Glutamatergic neuron (in vitro differentiated cells): Measurements from ENCODE around the gene HAUS1. TPM values are rescaled to one million over a fixed set of nuclear protein-coding genes. Genes with fewer than 3 reads are reported as not detected.

ENCODE experiments used
- DNase-seq: peaks from one replicate; pipeline ENCODE4 v3.0.0; 2022
- H3K27ac Mint-ChIP-seq: one replicate; pipeline ENCODE4 v1.8.0; 2020; ENCODE audit warnings: mild to moderate bottlenecking, mixed read lengths, inconsistent platforms; ENCODE audit not compliant: unreplicated experiment
- H3K27me3 Mint-ChIP-seq: one replicate; pipeline ENCODE4 v1.8.0; 2020; ENCODE audit warnings: mild to moderate bottlenecking, moderate library complexity, mixed read lengths, inconsistent platforms; ENCODE audit not compliant: unreplicated experiment
- H3K36me3 Mint-ChIP-seq: one replicate; pipeline ENCODE4 v1.8.0; 2020; ENCODE audit warnings: mild to moderate bottlenecking, mixed read lengths, inconsistent platforms; ENCODE audit not compliant: unreplicated experiment
- H3K4me1 Mint-ChIP-seq: one replicate; pipeline ENCODE4 v1.8.0; 2020; ENCODE audit warnings: mild to moderate bottlenecking, low read depth, mixed read lengths, inconsistent platforms; ENCODE audit not compliant: unreplicated experiment
- H3K4me3 Mint-ChIP-seq: one replicate; pipeline ENCODE4 v1.8.0; 2020; ENCODE audit warnings: mild to moderate bottlenecking, mixed read lengths, inconsistent platforms; ENCODE audit not compliant: unreplicated experiment
- H3K9me3 Mint-ChIP-seq: one replicate; pipeline ENCODE4 v1.8.0; 2020; ENCODE audit warnings: mild to moderate bottlenecking, moderate library complexity, mixed read lengths, inconsistent platforms; ENCODE audit not compliant: unreplicated experiment
- CTCF ChIP-seq: fragments of 200-600 bp; sonication (generic); IDR thresholded peaks from one replicate; pipeline ENCODE4 v1.5.0; 2021; ENCODE audit not compliant: partially characterized antibody, unreplicated experiment
- total RNA-seq: library from RNA; stranded (reverse); fragmentation: NEBNext Ultra II Directional; extraction: Animal tissue kit (Norgen Biotek cat#: 25700); gene quantifications from one replicate; pipeline ENCODE4 v1.2.1, GENCODE V29; 2021; ENCODE audit not compliant: unreplicated experiment

Gene HAUS1
- total RNA-seq, 1 donor from 2014 or later: 32.2 TPM

GRCh38 chr18:46166261-46166970, 62.2 kb downstream of the HAUS1 start:
- no peak overlapping the region for H3K4me3 Mint-ChIP-seq
- no peaks in the 10 kb centered on the region for H3K36me3 Mint-ChIP-seq
- H3K4me1 Mint-ChIP-seq: no peaks in the 10 kb centered on the region
- no peak overlapping the region for H3K27ac Mint-ChIP-seq
- no peak for DNase-seq
- no peaks in the 10 kb centered on the region for H3K9me3 Mint-ChIP-seq
- TF ChIP-seq CTCF: no peak
- H3K27me3 Mint-ChIP-seq: peaks cover 4% of the 10 kb centered on the region

DNA sequence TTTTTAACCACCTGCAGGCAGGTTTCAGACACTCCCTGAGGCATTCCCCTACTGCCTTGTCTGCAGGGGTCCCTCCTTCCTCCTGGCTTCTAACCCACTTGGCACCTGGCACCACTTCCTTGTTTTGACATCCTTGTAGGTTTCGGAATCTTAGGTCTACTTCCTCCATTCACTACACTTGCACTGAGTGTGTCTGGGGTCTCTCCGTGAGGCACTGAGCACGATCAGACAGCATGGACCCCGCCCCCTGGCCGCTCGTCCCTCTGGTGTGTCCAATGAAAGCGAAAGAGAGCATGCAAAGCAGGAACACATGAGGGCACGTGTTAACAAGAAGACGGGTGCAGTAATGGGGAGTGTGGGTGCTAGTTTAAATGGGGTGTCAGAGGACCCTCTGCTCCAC, 63.8 kb downstream of the HAUS1 start:
- no peak overlapping the region for H3K27ac Mint-ChIP-seq
- H3K36me3 Mint-ChIP-seq: no peaks in the 10 kb centered on the region
- no peaks in the 10 kb centered on the region for H3K4me1 Mint-ChIP-seq
- no peak overlapping the region for H3K4me3 Mint-ChIP-seq
- TF ChIP-seq CTCF: no peak
- no peaks in the 10 kb centered on the region for H3K9me3 Mint-ChIP-seq
- no peak for DNase-seq
- peaks cover 4% of the 10 kb centered on the region for H3K27me3 Mint-ChIP-seq

GRCh38 chr18:46169464-46169941, 65.3 kb downstream of the HAUS1 start:
- H3K27ac Mint-ChIP-seq: no peak overlapping the region

GRCh38 chr18:46171331-46171730, 67.1 kb downstream of the HAUS1 start:
- H3K9me3 Mint-ChIP-seq: peaks cover 11% of the 10 kb centered on the region
- no peak for TF ChIP-seq CTCF
- no peak overlapping the region for H3K4me3 Mint-ChIP-seq
- H3K36me3 Mint-ChIP-seq: no peaks in the 10 kb centered on the region
- H3K4me1 Mint-ChIP-seq: peaks cover 3% of the 10 kb centered on the region
- H3K27ac Mint-ChIP-seq: no peak overlapping the region
- no peak for DNase-seq
- peaks cover 8% of the 10 kb centered on the region for H3K27me3 Mint-ChIP-seq

More at GRCh38 chr18:46169464-46169941, 65.3 kb downstream of the HAUS1 start:
- Mint-ChIP-seq H3K36me3 (no peaks in the 10 kb centered on the region), H3K4me3 (no peak overlapping the region), H3K9me3 (peaks cover 7% of the 10 kb centered on the region), H3K4me1 (no peaks in the 10 kb centered on the region), H3K27me3 (peaks cover 8% of the 10 kb centered on the region)
- DNase-seq: no peak
- no peak for TF ChIP-seq CTCF
